T-cell (primary cell): ENCODE data around the gene STON2. TPM values are rescaled to one million over a fixed set of nuclear protein-coding genes. Genes with fewer than 3 reads are reported as not detected.

ENCODE experiments used
- ATAC-seq, 4 experiments: fragments of 200-7000 bp in 3 of 4; fragments of 150-1000 bp in 1 of 4; cut with Tn5 transposase; replicated peaks in 1 of 4; 1 replicate in 3 of 4; 2 replicates in 1 of 4; pipeline ENCODE4 v1.10.0; 2021; ENCODE audit warnings: moderate library complexity in 3 of 4, mild to moderate bottlenecking in 2 of 4, moderate number of reproducible peaks in 1 of 4
- CTCF ChIA-PET, 2 donors: fragments of 300-600 bp; sonication (Branson Sonifier 250); formaldehyde crosslinking; loops; one replicate each; lab custom pipeline; 2022; ENCODE audit warnings: antibody characterized with exemption in 2 of 2; lab: Charles Lee
- POLR2A ChIA-PET, 2 donors: fragments of 300-600 bp; sonication (Branson Sonifier 250); formaldehyde crosslinking; loops; one replicate each; lab custom pipeline; 2022; ENCODE audit warnings: antibody characterized with exemption in 2 of 2; lab: Charles Lee
- DNase-seq, 35 experiments: peaks; one replicate each; pipeline versions ENCODE4 v3.0.0 to v3.0.0-alpha.2; 2013 to 2023
- H3K27ac ChIP-seq: one replicate; pipeline ENCODE4 v1.5.1; 2013; ENCODE audit warnings: low read length
- H3K27me3 ChIP-seq, 2 experiments: replicated peaks in 1 of 2; 1 replicate in 1 of 2; 2 replicates in 1 of 2; pipeline versions ENCODE4 v1.6.1 to v1.7.0; 2013; ENCODE audit warnings: low read length in 1 of 2, mixed read lengths in 1 of 2; ENCODE audit not compliant: control insufficient read depth in 2 of 2, insufficient read depth in 2 of 2; ENCODE audit errors: extremely low read depth in 1 of 2
- H3K36me3 ChIP-seq, 2 donors: 1 replicate in 1 of 2; 2 replicates in 1 of 2; pipeline versions ENCODE4 v1.6.1 to v1.7.0; 2013; ENCODE audit warnings: low read length in 1 of 2; ENCODE audit not compliant: control insufficient read depth in 2 of 2, insufficient read depth in 1 of 2; ENCODE audit errors: extremely low read depth in 1 of 2
- H3K4me1 ChIP-seq, 2 experiments: 1 replicate in 1 of 2; 2 replicates in 1 of 2; pipeline versions ENCODE4 v1.6.1 to v1.7.0; 2013; ENCODE audit warnings: low read length in 2 of 2, mixed read lengths in 1 of 2; ENCODE audit not compliant: insufficient read depth in 2 of 2, control insufficient read depth in 1 of 2; ENCODE audit errors: extremely low read depth in 1 of 2
- H3K4me3 ChIP-seq, 2 donors: 1 replicate in 1 of 2; 2 replicates in 1 of 2; pipeline versions ENCODE4 v1.5.1 to v1.7.0; 2013; ENCODE audit warnings: mild to moderate bottlenecking in 2 of 2, low read length in 1 of 2, moderate library complexity in 1 of 2; ENCODE audit not compliant: control insufficient read depth in 1 of 2; ENCODE audit errors: extremely low read depth in 1 of 2
- H3K9me3 ChIP-seq: 2 replicates; pipeline ENCODE4 v1.7.0; 2013
- H3K27ac Mint-ChIP-seq, 2 donors: one replicate each; pipeline ENCODE4 v1.8.0; 2020 to 2021; ENCODE audit warnings: mild to moderate bottlenecking in 2 of 2, mixed read lengths in 2 of 2
- H3K27me3 Mint-ChIP-seq, 2 donors: one replicate each; pipeline ENCODE4 v1.8.0; 2021 to 2022; ENCODE audit warnings: mixed read lengths in 2 of 2
- H3K36me3 Mint-ChIP-seq: one replicate; pipeline ENCODE4 v1.8.0; 2021; ENCODE audit warnings: mixed read lengths
- H3K4me1 Mint-ChIP-seq, 3 donors: one replicate each; pipeline ENCODE4 v1.8.0; 2020 to 2022; ENCODE audit warnings: mixed read lengths in 3 of 3, mild to moderate bottlenecking in 1 of 3
- H3K4me3 Mint-ChIP-seq, 3 donors: one replicate each; pipeline ENCODE4 v1.8.0; 2020 to 2022; ENCODE audit warnings: mild to moderate bottlenecking in 3 of 3, mixed read lengths in 3 of 3, moderate library complexity in 3 of 3
- H3K9me3 Mint-ChIP-seq, 3 donors: one replicate each; pipeline ENCODE4 v1.8.0; 2020 to 2022; ENCODE audit warnings: mixed read lengths in 3 of 3
- WGBS: methylation state at CpG from one replicate; pipeline ENCODE4 v1.1.5; 2013; ENCODE audit warnings: missing lambda C conversion rate; ENCODE audit not compliant: insufficient coverage; 5-methylcytosine and 5-hydroxymethylcytosine counted together
- total RNA-seq, 35 experiments: library from RNA in 6 of 35; stranded (reverse) in 6 of 35; fragments of 120-200 nt in 1 of 35; gene quantifications; one replicate each; pipeline versions ENCODE4 v1.2.1 to v1.2.4 and lab custom pipeline; 2013 to 2026

Gene STON2
- total RNA-seq, 5 donors from 2014 or later (not counting 1 experiment from before 2014, with no cell fraction given) = 0.22 to 1.8 (median 0.40) TPM

DNA sequence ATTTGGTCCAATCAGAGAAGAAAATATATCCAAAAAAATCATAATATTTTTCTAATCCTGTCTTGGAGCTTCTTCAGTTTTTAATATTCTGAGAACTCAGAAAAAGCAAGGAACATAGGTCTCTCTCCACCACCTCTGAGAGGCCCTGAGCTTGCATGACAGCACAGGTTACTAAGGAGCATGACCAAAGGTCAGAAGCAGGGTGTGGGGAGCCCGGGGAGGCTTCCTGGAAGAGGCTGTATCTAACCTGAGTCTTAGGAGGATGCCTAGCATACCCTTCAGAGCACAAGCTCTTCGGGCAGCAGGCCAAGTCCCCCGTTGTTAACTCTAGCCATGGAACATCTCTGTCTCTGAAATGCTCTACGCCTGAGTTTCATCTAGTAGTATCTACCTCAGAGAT lies 15.7 kb upstream of the STON2 start:
- ChIA-PET POLR2A (interaction anchor here in 1 of 2 donors (0.6 kb wide), 1 partner anchor 36 kb away, joined by 3 read pairs; no protein-coding TSS in a partner anchor), CTCF (interaction anchor here in 1 of 2 donors (0.5 kb wide), 1 partner anchor 43 kb away, joined by 3 read pairs; no protein-coding TSS in a partner anchor)
- Histone ChIP-seq H3K27me3 (peaks cover 0 to 14% of the 10 kb centered on the region in 2 experiments), H3K27ac (no peak overlapping the region), H3K36me3 (no peaks in the 10 kb centered on the region), H3K4me3 (no peak overlapping the region), H3K9me3 (no peaks in the 10 kb centered on the region), H3K4me1 (no peaks in the 10 kb centered on the region)
- Mint-ChIP-seq H3K4me1 (peaks cover 0 to 5% (median 0%) of the 10 kb centered on the region in 3 donors), H3K36me3 (no peaks in the 10 kb centered on the region), H3K4me3 (no peak overlapping the region), H3K27ac (no peak overlapping the region), H3K9me3 (peaks cover 2 to 9% (median 6%) of the 10 kb centered on the region in 3 donors), H3K27me3 (peaks cover 15 to 16% of the 10 kb centered on the region in 2 donors)
- DNase-seq = no peak
- no peak for ATAC-seq
- 19% methylated on average over 2 of the region's 4 CpGs for WGBS

DNA sequence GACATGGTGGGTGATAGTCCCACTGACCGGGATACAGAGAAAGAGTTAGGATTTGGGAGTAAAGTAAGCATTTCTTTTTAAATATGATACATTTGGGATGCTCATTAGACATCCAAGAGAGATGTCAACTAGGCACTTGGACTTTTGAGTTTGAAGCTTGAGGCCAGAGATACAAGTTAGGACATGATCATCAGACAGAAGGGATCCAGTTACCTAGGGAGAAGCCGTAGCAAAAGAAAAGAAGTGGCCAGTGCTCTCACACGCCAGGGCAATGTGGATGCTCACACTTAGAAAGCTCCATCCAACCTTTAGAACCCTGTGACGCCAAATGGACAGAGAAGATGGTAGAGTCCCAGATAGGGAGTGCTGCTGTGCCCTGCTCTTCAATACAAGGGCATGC lies 14.0 kb upstream of the STON2 start:
- Mint-ChIP-seq H3K27ac (no peak overlapping the region), H3K4me3 (no peak overlapping the region), H3K27me3 (peaks cover 15 to 17% of the 10 kb centered on the region in 2 donors), H3K9me3 (peaks cover 2 to 9% (median 6%) of the 10 kb centered on the region in 3 donors), H3K4me1 (peaks cover 0 to 5% (median 0%) of the 10 kb centered on the region in 3 donors), H3K36me3 (no peaks in the 10 kb centered on the region)
- WGBS = no CpG with 5 or more reads among the region's 4 CpGs
- H3K27me3 ChIP-seq = peaks cover 0 to 14% of the 10 kb centered on the region in 2 experiments
- H3K27ac ChIP-seq = no peak overlapping the region
- POLR2A ChIA-PET = no interaction called here
- no peak for DNase-seq
- no peaks in the 10 kb centered on the region for H3K36me3 ChIP-seq
- ATAC-seq = no peak
- no peak overlapping the region for H3K4me3 ChIP-seq
- H3K9me3 ChIP-seq = no peaks in the 10 kb centered on the region
- CTCF ChIA-PET = no interaction called here
- H3K4me1 ChIP-seq = no peaks in the 10 kb centered on the region

GRCh38 chr14:81412779-81413178 lies 12.7 kb upstream of the STON2 start:
- POLR2A ChIA-PET = no interaction called here
- H3K4me1 ChIP-seq = no peaks in the 10 kb centered on the region
- H3K4me3 ChIP-seq = no peak overlapping the region
- H3K4me1 Mint-ChIP-seq = peaks cover 0 to 5% (median 0%) of the 10 kb centered on the region in 3 donors
- no peak overlapping the region for H3K27ac Mint-ChIP-seq
- WGBS = 99% methylated on average over 10 of the region's 19 CpGs
- no peak for ATAC-seq
- peaks cover 0 to 14% of the 10 kb centered on the region in 2 experiments for H3K27me3 ChIP-seq
- CTCF ChIA-PET = no interaction called here
- DNase-seq = no peak
- H3K36me3 Mint-ChIP-seq = no peaks in the 10 kb centered on the region
- no peaks in the 10 kb centered on the region for H3K9me3 ChIP-seq
- H3K27me3 Mint-ChIP-seq = peaks cover 17 to 19% of the 10 kb centered on the region in 2 donors
- H3K27ac ChIP-seq = no peak overlapping the region
- H3K4me3 Mint-ChIP-seq = no peak overlapping the region
- H3K36me3 ChIP-seq = no peaks in the 10 kb centered on the region
- H3K9me3 Mint-ChIP-seq = peaks cover 2 to 6% (median 5%) of the 10 kb centered on the region in 3 donors

- Histone ChIP-seq H3K27ac (no peak overlapping the region), H3K4me3 (no peak overlapping the region), H3K36me3 (no peaks in the 10 kb centered on the region), H3K27me3 (peaks cover 0 to 4% of the 10 kb centered on the region in 2 experiments), H3K9me3 (no peaks in the 10 kb centered on the region), H3K4me1 (no peaks in the 10 kb centered on the region)
- no peaks in the 10 kb centered on the region for H3K36me3 Mint-ChIP-seq
- ATAC-seq (no peak), DNase-seq (no peak)
- peaks cover 5 to 20% of the 10 kb centered on the region in 2 donors for H3K27me3 Mint-ChIP-seq
- no peak overlapping the region for H3K27ac Mint-ChIP-seq
- ChIA-PET POLR2A (no interaction called here), CTCF (no interaction called here)
- peaks cover 0 to 5% (median 0%) of the 10 kb centered on the region in 3 donors for H3K9me3 Mint-ChIP-seq
- no peak overlapping the region for H3K4me3 Mint-ChIP-seq
- H3K4me1 Mint-ChIP-seq = no peaks in the 10 kb centered on the region
- WGBS = no CpG with 5 or more reads among the region's 1 CpG
Observed at GRCh38 chr14:81408595-81408994, 8.5 kb upstream of the STON2 start.

DNA sequence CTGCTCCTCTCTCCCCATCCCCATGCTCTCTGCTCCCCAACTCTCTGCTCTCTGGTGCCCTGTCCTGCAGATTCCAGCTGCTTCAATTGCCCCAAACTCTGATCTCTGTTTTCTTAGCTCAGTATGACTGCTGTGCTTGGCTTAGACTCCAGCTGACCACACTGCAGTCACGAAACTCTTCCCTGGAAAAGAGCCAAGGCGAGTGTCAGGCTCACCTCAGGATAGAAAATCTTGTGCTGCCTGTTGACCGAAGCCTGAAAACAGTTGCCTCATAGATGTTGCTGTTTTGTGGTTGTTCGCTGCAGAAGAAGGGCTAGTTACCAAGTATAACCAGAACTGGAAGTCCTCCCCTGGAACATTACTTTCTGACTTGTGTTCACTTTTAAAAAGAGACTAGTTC lies 6.7 kb upstream of the STON2 start:
- no peak overlapping the region for H3K27ac Mint-ChIP-seq
- H3K27me3 Mint-ChIP-seq = peaks cover 5 to 17% of the 10 kb centered on the region in 2 donors
- H3K4me3 Mint-ChIP-seq = no peak overlapping the region
- CTCF ChIA-PET = no interaction called here
- WGBS = 33% methylated on average over 1 of the region's 4 CpGs
- no peak for ATAC-seq
- no peak overlapping the region for H3K27ac ChIP-seq
- H3K9me3 Mint-ChIP-seq = peaks cover 0 to 5% (median 0%) of the 10 kb centered on the region in 3 donors
- no peaks in the 10 kb centered on the region for H3K4me1 Mint-ChIP-seq
- DNase-seq = no peak
- H3K4me3 ChIP-seq = no peak overlapping the region
- H3K36me3 Mint-ChIP-seq = no peaks in the 10 kb centered on the region
- H3K27me3 ChIP-seq = peaks cover 0 to 8% of the 10 kb centered on the region in 2 experiments
- no peaks in the 10 kb centered on the region for H3K4me1 ChIP-seq
- H3K9me3 ChIP-seq = no peaks in the 10 kb centered on the region
- POLR2A ChIA-PET = interaction anchor here in 1 of 2 donors (0.6 kb wide), 1 partner anchor 389 kb away, joined by 10 read pairs; no protein-coding TSS in a partner anchor
- no peaks in the 10 kb centered on the region for H3K36me3 ChIP-seq

GRCh38 chr14:81402123-81402495 lies 2.0 kb upstream of the STON2 start:
- peaks cover 8 to 9% of the 10 kb centered on the region in 2 donors for H3K27me3 Mint-ChIP-seq
- no peak overlapping the region for H3K4me3 Mint-ChIP-seq
- peaks cover 0 to 5% (median 2%) of the 10 kb centered on the region in 3 donors for H3K4me1 Mint-ChIP-seq
- Histone ChIP-seq H3K27me3 (peaks cover 0 to 8% of the 10 kb centered on the region in 2 experiments), H3K4me1 (no peaks in the 10 kb centered on the region), H3K27ac (no peak overlapping the region), H3K9me3 (no peaks in the 10 kb centered on the region), H3K4me3 (no peak overlapping the region), H3K36me3 (no peaks in the 10 kb centered on the region)
- H3K27ac Mint-ChIP-seq = no peak overlapping the region
- WGBS = 84% methylated on average over 2 of the region's 2 CpGs
- CTCF ChIA-PET = no interaction called here
- ATAC-seq (no peak), DNase-seq (no peak)
- POLR2A ChIA-PET = no interaction called here
- peaks cover 0 to 5% (median 0%) of the 10 kb centered on the region in 3 donors for H3K9me3 Mint-ChIP-seq
- H3K36me3 Mint-ChIP-seq = no peaks in the 10 kb centered on the region
